Gastroesophageal sphincter (tissue), 4 donors: Measurements from ENCODE around the gene LSM4. TPM values are rescaled to one million over a fixed set of nuclear protein-coding genes. Genes with fewer than 3 reads are reported as not detected.

ENCODE experiments used
- ATAC-seq: fragments of 150-250 bp; one replicate; pipeline ENCODE4 v1.9.1; 2016; ENCODE audit warnings: mild to moderate bottlenecking, moderate library complexity
- H3K27ac ChIP-seq, 4 donors: fragments of 200-600 bp; sonication (generic) in 3 of 4; 1 replicate in 3 of 4; 2 replicates in 1 of 4; pipeline ENCODE4 v1.5.1; 2016 to 2019
- H3K27me3 ChIP-seq: fragments of 200-600 bp; sonication (generic); one replicate; pipeline ENCODE4 v1.5.1; 2019
- H3K36me3 ChIP-seq, 2 donors: fragments of 200-600 bp; sonication (generic); one replicate each; pipeline ENCODE4 v1.5.1; 2019; ENCODE audit warnings: control low read depth in 1 of 2
- H3K4me1 ChIP-seq, 3 donors: fragments of 200-600 bp; sonication (generic); 1 replicate in 2 of 3; 2 replicates in 1 of 3; pipeline ENCODE4 v1.5.1; 2016 to 2019; ENCODE audit warnings: control low read depth in 2 of 3
- H3K4me3 ChIP-seq, 2 donors: fragments of 200-600 bp; sonication (generic); one replicate each; pipeline ENCODE4 v1.5.1; 2019; ENCODE audit warnings: mild to moderate bottlenecking in 1 of 2, moderate library complexity in 1 of 2
- H3K9me3 ChIP-seq, 3 donors: fragments of 200-600 bp; sonication (generic); one replicate each; pipeline ENCODE4 v1.5.1; 2017 to 2019; ENCODE audit warnings: control low read depth in 2 of 3
- EP300 ChIP-seq: sonication (generic); formaldehyde crosslinking; IDR thresholded peaks from one replicate; pipeline ENCODE4 v1.6.1; 2017; ENCODE audit warnings: antibody characterized with exemption, mild to moderate bottlenecking
- POLR2A ChIP-seq, 2 donors: fragments of 450-650 bp; IDR thresholded peaks; one replicate each; pipeline ENCODE4 v1.6.1; 2017; ENCODE audit warnings: antibody characterized with exemption in 2 of 2, mild to moderate bottlenecking in 2 of 2, moderate library complexity in 1 of 2
- POLR2AphosphoS5 ChIP-seq: sonication (generic); formaldehyde crosslinking; IDR thresholded peaks from one replicate; pipeline ENCODE4 v1.6.1; 2017; ENCODE audit warnings: antibody characterized with exemption
- WGBS, 2 donors: methylation state at CpG; one replicate each; pipeline ENCODE4 v1.1.5; 2018; ENCODE audit warnings: low coverage in 1 of 2; 5-methylcytosine and 5-hydroxymethylcytosine counted together
- total RNA-seq, 4 donors: library from RNA; depleted of rRNA; stranded (reverse); fragments of >200 nt; gene quantifications; one replicate each; pipeline ENCODE4 v1.1.0, GENCODE V29; 2016
- TF ChIP-seq, protein P1 (sequence below), 4 experiments: fragments of 200-600 bp in 2 of 4; fragments of 450-650 bp in 2 of 4; sonication (generic) in 1 of 4; IDR thresholded peaks; one replicate each; pipeline ENCODE4 v1.5.1; 2017 to 2019; ENCODE audit warnings: antibody characterized with exemption in 4 of 4, mild to moderate bottlenecking in 2 of 4, moderate library complexity in 2 of 4

Gene LSM4
- total RNA-seq, 4 donors from 2014 or later: 81.2 to 116 (median 94.5) TPM

DNA sequence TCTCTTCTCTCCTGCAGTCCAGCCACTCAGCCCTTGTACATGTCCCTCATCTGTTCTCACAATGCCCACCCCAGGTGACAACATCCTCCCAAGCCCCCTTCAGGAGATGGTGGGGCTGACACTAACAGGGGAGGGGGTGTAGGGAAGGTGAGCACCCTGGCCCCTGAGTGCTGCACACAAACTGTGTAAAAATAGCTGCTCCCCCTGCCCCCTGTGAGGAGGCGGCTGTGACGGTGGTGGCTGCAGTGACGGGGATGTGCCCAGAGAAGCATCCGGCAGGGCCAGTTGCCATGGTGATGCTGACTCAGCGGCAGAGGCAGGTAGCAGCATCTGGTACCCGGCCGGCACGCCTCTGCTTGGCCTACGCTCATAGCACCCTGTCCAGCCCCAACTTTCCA lies 28.4 kb downstream of the LSM4 start:
- ATAC-seq: no peak
- WGBS, 2 donors: 52 to 100% methylated on average over 1 to 4 of the region's 9 CpGs
- Histone ChIP-seq H3K9me3 (no peaks in the 10 kb centered on the region), H3K4me1 (peaks cover 0 to 40% (median 20%) of the 10 kb centered on the region in 3 donors), H3K36me3 (no peaks in the 10 kb centered on the region), H3K27ac (peak overlapping the region in 3 of 4 donors; percentile 99), H3K4me3 (no peak overlapping the region), H3K27me3 (no peaks in the 10 kb centered on the region)
- TF ChIP-seq, protein P1, sequence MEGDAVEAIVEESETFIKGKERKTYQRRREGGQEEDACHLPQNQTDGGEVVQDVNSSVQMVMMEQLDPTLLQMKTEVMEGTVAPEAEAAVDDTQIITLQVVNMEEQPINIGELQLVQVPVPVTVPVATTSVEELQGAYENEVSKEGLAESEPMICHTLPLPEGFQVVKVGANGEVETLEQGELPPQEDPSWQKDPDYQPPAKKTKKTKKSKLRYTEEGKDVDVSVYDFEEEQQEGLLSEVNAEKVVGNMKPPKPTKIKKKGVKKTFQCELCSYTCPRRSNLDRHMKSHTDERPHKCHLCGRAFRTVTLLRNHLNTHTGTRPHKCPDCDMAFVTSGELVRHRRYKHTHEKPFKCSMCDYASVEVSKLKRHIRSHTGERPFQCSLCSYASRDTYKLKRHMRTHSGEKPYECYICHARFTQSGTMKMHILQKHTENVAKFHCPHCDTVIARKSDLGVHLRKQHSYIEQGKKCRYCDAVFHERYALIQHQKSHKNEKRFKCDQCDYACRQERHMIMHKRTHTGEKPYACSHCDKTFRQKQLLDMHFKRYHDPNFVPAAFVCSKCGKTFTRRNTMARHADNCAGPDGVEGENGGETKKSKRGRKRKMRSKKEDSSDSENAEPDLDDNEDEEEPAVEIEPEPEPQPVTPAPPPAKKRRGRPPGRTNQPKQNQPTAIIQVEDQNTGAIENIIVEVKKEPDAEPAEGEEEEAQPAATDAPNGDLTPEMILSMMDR (IDR thresholded peaks at IDR 0.05): no peak
- TF ChIP-seq EP300: no peak
- no peak for TF ChIP-seq POLR2AphosphoS5
- TF ChIP-seq POLR2A (IDR thresholded peaks at IDR 0.05): no peak

DNA sequence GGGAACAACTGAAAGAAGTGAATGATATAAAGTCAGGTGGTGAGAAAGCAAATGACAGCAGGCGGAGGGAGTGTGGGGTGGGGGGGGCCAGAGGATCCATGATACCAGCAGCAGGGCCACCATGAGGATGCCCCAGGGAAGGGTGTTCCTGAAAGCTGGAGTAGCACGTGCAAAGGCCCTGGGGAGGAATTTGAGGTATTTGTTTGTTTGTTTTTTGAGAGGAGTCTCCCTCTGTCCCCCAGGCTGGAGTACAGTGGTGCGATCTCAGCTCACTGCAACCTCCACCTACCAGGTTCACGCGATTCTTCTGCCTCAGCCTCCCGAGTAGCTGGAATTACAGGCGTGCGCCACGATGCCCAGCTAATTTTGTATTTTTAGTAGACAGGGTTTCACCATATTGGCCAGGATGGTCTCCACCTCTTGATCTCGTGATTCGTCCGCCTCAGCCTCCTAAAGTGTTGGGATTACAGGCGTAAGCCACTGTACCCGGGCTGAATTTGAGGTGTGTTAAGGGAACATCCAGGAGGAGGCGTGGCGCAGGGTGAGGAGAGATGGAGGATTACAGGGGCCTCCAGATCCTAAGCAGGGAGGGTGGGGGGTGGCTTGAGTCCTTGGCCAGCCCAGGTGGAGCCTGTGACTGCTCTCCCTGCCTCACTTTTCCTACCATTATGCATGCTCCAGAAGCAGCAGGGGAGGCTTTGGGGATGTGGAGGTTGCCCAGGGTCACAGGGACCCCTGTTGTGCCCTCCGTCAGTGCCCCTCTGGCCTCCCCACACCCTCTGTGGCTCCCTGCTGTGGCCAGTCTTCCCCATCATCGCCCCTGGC lies 29.0 kb downstream of the LSM4 start:
- Histone ChIP-seq H3K27ac (peak overlapping the region; percentile 89 to 99 (median 99)), H3K4me1 (peaks cover 0 to 40% (median 20%) of the 10 kb centered on the region in 3 donors), H3K36me3 (no peaks in the 10 kb centered on the region), H3K9me3 (no peaks in the 10 kb centered on the region), H3K27me3 (no peaks in the 10 kb centered on the region), H3K4me3 (peak overlapping the region in 1 of 2 donors; percentile 73)
- WGBS, 2 donors: 52 to 67% methylated on average over 10 to 12 of the region's 18 CpGs
- TF ChIP-seq POLR2AphosphoS5 (no peak), EP300 (no peak), POLR2A (IDR thresholded peaks at IDR 0.05) (no peak)
- TF ChIP-seq, protein P1 (IDR thresholded peaks at IDR 0.05): no peak
- no peak for ATAC-seq

DNA sequence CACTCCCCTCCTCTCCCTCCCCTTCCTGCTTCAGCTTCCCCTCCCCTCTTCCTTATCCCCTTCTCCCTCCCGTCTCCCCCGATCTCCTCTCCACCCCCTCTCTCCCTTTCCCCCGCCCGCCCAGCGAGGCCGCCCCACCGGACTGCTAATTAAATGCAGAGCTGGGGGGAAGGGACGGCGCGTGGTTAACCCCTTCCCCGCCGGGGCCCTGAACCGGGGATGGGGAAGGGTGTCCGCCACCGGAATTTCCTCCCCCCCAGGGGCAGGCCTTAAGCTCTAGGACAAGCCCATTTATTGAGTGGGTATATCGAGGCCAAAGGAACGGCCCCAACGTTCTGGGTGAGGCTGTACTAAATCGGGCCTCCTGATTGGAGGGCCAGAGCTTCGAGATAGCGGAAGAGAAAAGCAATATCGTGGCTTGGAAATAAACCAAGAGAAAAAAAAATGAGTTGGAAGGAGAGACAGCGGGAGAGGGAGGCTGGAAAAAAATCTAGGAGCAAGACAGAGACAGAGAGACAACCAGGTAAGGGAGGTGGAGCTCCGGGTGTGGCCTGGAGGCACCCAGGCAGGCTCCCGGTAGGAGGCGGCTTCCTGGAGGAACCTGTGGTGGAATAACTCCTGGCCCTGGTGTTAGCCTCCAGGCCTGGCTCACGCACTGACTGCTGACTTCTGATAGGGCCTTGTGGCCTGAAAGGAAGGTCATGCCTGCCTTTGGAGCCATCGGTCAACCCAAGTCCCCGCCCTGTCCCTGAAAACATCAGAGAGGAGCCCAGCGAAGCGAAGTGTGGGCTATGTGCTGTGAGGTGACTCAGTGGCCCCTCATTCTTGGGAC lies 29.9 kb downstream of the LSM4 start:
- Histone ChIP-seq H3K27me3 (no peaks in the 10 kb centered on the region), H3K36me3 (no peaks in the 10 kb centered on the region), H3K9me3 (no peaks in the 10 kb centered on the region), H3K4me3 (peak overlapping the region; percentile 73 to 83), H3K27ac (peak overlapping the region; percentile 89 to 99 (median 99)), H3K4me1 (peaks cover 0 to 42% (median 20%) of the 10 kb centered on the region in 3 donors)
- TF ChIP-seq POLR2A (IDR thresholded peaks at IDR 0.05) (peak in 1 of 2 donors; percentile 28), EP300 (no peak), POLR2AphosphoS5 (peak; percentile 47)
- TF ChIP-seq, protein P1 (IDR thresholded peaks at IDR 0.05): no peak
- peak; percentile 61 for ATAC-seq
- WGBS, 2 donors: 0 to 11% methylated on average over 3 to 15 of the region's 31 CpGs

DNA sequence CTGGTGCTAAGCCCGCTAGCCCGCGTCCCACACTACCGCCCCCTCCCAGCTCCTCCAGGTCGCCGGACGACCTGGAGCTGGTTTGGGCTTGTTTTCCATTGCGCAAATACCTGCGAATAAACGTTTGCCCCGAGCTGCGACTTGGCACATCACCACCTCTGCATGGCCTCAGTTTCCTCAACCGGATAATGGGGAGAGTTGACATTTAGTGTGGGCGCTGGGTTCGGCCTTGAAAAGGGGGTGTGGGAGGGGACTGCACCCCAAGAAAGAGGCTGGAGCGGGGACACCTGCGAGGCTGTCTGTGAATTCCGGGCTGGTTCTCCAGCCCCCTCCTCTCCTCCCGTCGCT lies 30.4 kb downstream of the LSM4 start:
- no peaks in the 10 kb centered on the region for H3K27me3 ChIP-seq
- H3K27ac ChIP-seq: peak overlapping the region; percentile 89 to 99 (median 99)
- H3K36me3 ChIP-seq: no peaks in the 10 kb centered on the region
- TF ChIP-seq, protein P1 (IDR thresholded peaks at IDR 0.05): no peak
- no peak for TF ChIP-seq POLR2AphosphoS5
- TF ChIP-seq EP300: no peak
- TF ChIP-seq POLR2A (IDR thresholded peaks at IDR 0.05): no peak
- no peaks in the 10 kb centered on the region for H3K9me3 ChIP-seq
- peak overlapping the region; percentile 73 to 83 for H3K4me3 ChIP-seq
- 0% methylated on average over 6 to 7 of the region's 20 CpGs for WGBS, 2 donors
- peaks cover 0 to 48% (median 20%) of the 10 kb centered on the region in 3 donors for H3K4me1 ChIP-seq
- ATAC-seq: no peak
